Vagina (tissue), 2 donors: ENCODE data around the gene NEK7.

Source experiments
- POLR2A ChIP-seq, 2 donors: fragments of 450-650 bp; IDR thresholded peaks; one replicate each; pipeline ENCODE4 v1.6.1; 2017; ENCODE audit warnings: antibody characterized with exemption in 2 of 2, mild to moderate bottlenecking in 2 of 2, moderate library complexity in 2 of 2
- POLR2AphosphoS5 ChIP-seq, 2 donors: sonication (generic); formaldehyde crosslinking; IDR thresholded peaks; one replicate each; pipeline ENCODE4 v1.9.0; 2017; ENCODE audit warnings: antibody characterized with exemption in 2 of 2, mild to moderate bottlenecking in 2 of 2, low read depth in 1 of 2; ENCODE audit not compliant: insufficient read depth in 1 of 2
- TF ChIP-seq, protein P1 (sequence below), 3 experiments: fragments of 450-650 bp in 2 of 3; fragments of 200-600 bp in 1 of 3; sonication (generic) in 1 of 3; IDR thresholded peaks; one replicate each; pipeline ENCODE4 v1.5.1; 2017 to 2019; ENCODE audit warnings: antibody characterized with exemption in 3 of 3, mild to moderate bottlenecking in 2 of 3, moderate library complexity in 2 of 3

GRCh38 chr1:198232378-198232777 is 75.6 kb downstream of the NEK7 start:
- TF ChIP-seq, protein P1, sequence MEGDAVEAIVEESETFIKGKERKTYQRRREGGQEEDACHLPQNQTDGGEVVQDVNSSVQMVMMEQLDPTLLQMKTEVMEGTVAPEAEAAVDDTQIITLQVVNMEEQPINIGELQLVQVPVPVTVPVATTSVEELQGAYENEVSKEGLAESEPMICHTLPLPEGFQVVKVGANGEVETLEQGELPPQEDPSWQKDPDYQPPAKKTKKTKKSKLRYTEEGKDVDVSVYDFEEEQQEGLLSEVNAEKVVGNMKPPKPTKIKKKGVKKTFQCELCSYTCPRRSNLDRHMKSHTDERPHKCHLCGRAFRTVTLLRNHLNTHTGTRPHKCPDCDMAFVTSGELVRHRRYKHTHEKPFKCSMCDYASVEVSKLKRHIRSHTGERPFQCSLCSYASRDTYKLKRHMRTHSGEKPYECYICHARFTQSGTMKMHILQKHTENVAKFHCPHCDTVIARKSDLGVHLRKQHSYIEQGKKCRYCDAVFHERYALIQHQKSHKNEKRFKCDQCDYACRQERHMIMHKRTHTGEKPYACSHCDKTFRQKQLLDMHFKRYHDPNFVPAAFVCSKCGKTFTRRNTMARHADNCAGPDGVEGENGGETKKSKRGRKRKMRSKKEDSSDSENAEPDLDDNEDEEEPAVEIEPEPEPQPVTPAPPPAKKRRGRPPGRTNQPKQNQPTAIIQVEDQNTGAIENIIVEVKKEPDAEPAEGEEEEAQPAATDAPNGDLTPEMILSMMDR (IDR thresholded peaks at IDR 0.05): no peak
- TF ChIP-seq POLR2AphosphoS5 (IDR thresholded peaks at IDR 0.05; ENCODE audit: insufficient read depth in 1 of 2, low read depth in 1 of 2): no peak
- TF ChIP-seq POLR2A (IDR thresholded peaks at IDR 0.05): no peak
